IPS DF 4.7 (cell line): ENCODE measurements around the gene TMED7.

ENCODE experiments used
- DNase-seq: peaks from one replicate; pipeline ENCODE4 v3.0.0-alpha.2; 2013; ENCODE audit warnings: low spot score; ENCODE audit errors: extremely low read depth

Gene TMED7

GRCh38 chr5:115583474-115583873 is 42.4 kb downstream of the TMED7 start:
- no peak for DNase-seq

GRCh38 chr5:115580941-115581340 is 44.9 kb downstream of the TMED7 start:
- no peak for DNase-seq

- no peak for DNase-seq
Measured at GRCh38 chr5:115579747-115580173, 46.1 kb downstream of the TMED7 start.

GRCh38 chr5:115579216-115579615 is 46.6 kb downstream of the TMED7 start:
- DNase-seq = no peak

- DNase-seq = no peak
Measured at GRCh38 chr5:115578657-115579056, 47.2 kb downstream of the TMED7 start.

GRCh38 chr5:115577741-115578140 is 48.1 kb downstream of the TMED7 start:
- DNase-seq = no peak

GRCh38 chr5:115577329-115577728 is 48.5 kb downstream of the TMED7 start:
- no peak for DNase-seq

- DNase-seq = no peak
Measured at GRCh38 chr5:115575167-115576070, 50.4 kb downstream of the TMED7 start.

- no peak for DNase-seq
Measured at GRCh38 chr5:115573133-115573532, 52.7 kb downstream of the TMED7 start.

GRCh38 chr5:115571441-115571878 is 54.4 kb downstream of the TMED7 start:
- DNase-seq = no peak

GRCh38 chr5:115568668-115569067 is 57.2 kb downstream of the TMED7 start:
- DNase-seq = no peak

GRCh38 chr5:115565233-115565632 is 60.6 kb downstream of the TMED7 start:
- DNase-seq = no peak
